Measurements from ENCODE around the gene FZD10.

Gene FZD10

GRCh38 chr12:130132831-130133511, 29.3 kb upstream of the FZD10 start:
- no peak for DNase-seq

GRCh38 chr12:130133851-130134562, 28.3 kb upstream of the FZD10 start:
- no peak for DNase-seq

- no peak for DNase-seq
These were observed 27.7 kb upstream of the FZD10 start for GRCh38 chr12:130134563-130134915.

GRCh38 chr12:130136509-130137039, 25.7 kb upstream of the FZD10 start:
- DNase-seq: no peak

GRCh38 chr12:130137040-130138018, 24.9 kb upstream of the FZD10 start:
- DNase-seq: no peak

- DNase-seq: no peak
These were observed 23.8 kb upstream of the FZD10 start for GRCh38 chr12:130138478-130138877.

- no peak for DNase-seq
These were observed 22.5 kb upstream of the FZD10 start for GRCh38 chr12:130139567-130140421.

GRCh38 chr12:130141105-130141504, 21.2 kb upstream of the FZD10 start:
- no peak for DNase-seq

- DNase-seq: no peak
These were observed 20.2 kb upstream of the FZD10 start for GRCh38 chr12:130141901-130142683.

- DNase-seq: no peak
These were observed 19.5 kb upstream of the FZD10 start for GRCh38 chr12:130142736-130143135.

- no peak for DNase-seq
These were observed 19.1 kb upstream of the FZD10 start for GRCh38 chr12:130143136-130143535.

- no peak for DNase-seq
These were observed 18.0 kb upstream of the FZD10 start for GRCh38 chr12:130144256-130144655.

GRCh38 chr12:130145731-130146130, 16.5 kb upstream of the FZD10 start:
- no peak for DNase-seq

GRCh38 chr12:130146176-130146931, 15.9 kb upstream of the FZD10 start:
- no peak for DNase-seq

GRCh38 chr12:130147875-130148596, 14.2 kb upstream of the FZD10 start:
- no peak for DNase-seq

- no peak for DNase-seq
These were observed 10.4 kb upstream of the FZD10 start for GRCh38 chr12:130151846-130152245.

- DNase-seq: no peak
These were observed 9.9 kb upstream of the FZD10 start for GRCh38 chr12:130152386-130152785.

GRCh38 chr12:130153803-130154202, 8.5 kb upstream of the FZD10 start:
- no peak for DNase-seq

GRCh38 chr12:130154276-130155070, 7.8 kb upstream of the FZD10 start:
- no peak for DNase-seq
